Activated CD4-positive, alpha-beta T cell treated with anti-CD3 and anti-CD28 coated beads, Interleukin-2, amount 10 ng/mL, durations not matched to agents 24 days and 14 days (primary cell): ENCODE data around the gene NR1D1. TPM values are rescaled to one million over a fixed set of nuclear protein-coding genes. Genes with fewer than 3 reads are reported as not detected.

ENCODE experiments used
- DNase-seq: peaks from one replicate; pipeline ENCODE4 v3.0.0; 2022
- H3K27ac Mint-ChIP-seq: one replicate; pipeline ENCODE4 v1.8.0; 2022; ENCODE audit warnings: mild to moderate bottlenecking, mixed read lengths
- H3K27me3 Mint-ChIP-seq: one replicate; pipeline ENCODE4 v1.8.0; 2022; ENCODE audit warnings: mixed read lengths
- H3K36me3 Mint-ChIP-seq: one replicate; pipeline ENCODE4 v1.8.0; 2022; ENCODE audit warnings: low read depth, mild to moderate bottlenecking, mixed read lengths
- H3K4me1 Mint-ChIP-seq: one replicate; pipeline ENCODE4 v1.8.0; 2021; ENCODE audit warnings: mixed read lengths
- H3K4me3 Mint-ChIP-seq: one replicate; pipeline ENCODE4 v1.8.0; 2022; ENCODE audit warnings: mild to moderate bottlenecking, moderate library complexity, mixed read lengths
- H3K9me3 Mint-ChIP-seq: one replicate; pipeline ENCODE4 v1.8.0; 2021; ENCODE audit warnings: mixed read lengths
- intact Hi-C: fragments of 100-400 bp; cut with micrococcal nuclease; formaldehyde crosslinking; loops from one replicate; pipeline ENCODE4 v1.15.1; 2023
- total RNA-seq: library from RNA; stranded (reverse); gene quantifications from 2 replicates; pipeline ENCODE4 v1.2.3, GENCODE V29; 2022

NR1D1 gene
- total RNA-seq, 1 donor from 2014 or later: 7.9 TPM

GRCh38 chr17:40087049-40087794, 13.2 kb downstream of the NR1D1 start:
- intact Hi-C loops: loop anchor here (2.0 kb wide), 2 partner anchors 24 to 74 kb away; partner anchors contain the start of gene THRA
- Mint-ChIP-seq H3K4me3 (no peak overlapping the region), H3K36me3 (peaks cover 4% of the 10 kb centered on the region), H3K27ac (no peak overlapping the region), H3K9me3 (no peaks in the 10 kb centered on the region), H3K4me1 (peaks cover 4% of the 10 kb centered on the region), H3K27me3 (no peaks in the 10 kb centered on the region)
- peak; percentile 55 for DNase-seq

- no peaks in the 10 kb centered on the region for H3K9me3 Mint-ChIP-seq
- peaks cover 4% of the 10 kb centered on the region for H3K4me1 Mint-ChIP-seq
- no peak overlapping the region for H3K27ac Mint-ChIP-seq
- DNase-seq: peak; percentile 87
- H3K36me3 Mint-ChIP-seq: peaks cover 4% of the 10 kb centered on the region
- no peak overlapping the region for H3K4me3 Mint-ChIP-seq
- no peaks in the 10 kb centered on the region for H3K27me3 Mint-ChIP-seq
- intact Hi-C loops: loop anchor here (2.0 kb wide), 2 partner anchors 24 to 74 kb away; partner anchors contain the start of gene THRA
These were observed 14.0 kb downstream of the NR1D1 start for GRCh38 chr17:40086150-40087044.

GRCh38 chr17:40084477-40084876, 15.9 kb downstream of the NR1D1 start:
- Mint-ChIP-seq H3K9me3 (no peaks in the 10 kb centered on the region), H3K36me3 (peaks cover 4% of the 10 kb centered on the region), H3K4me3 (no peak overlapping the region), H3K4me1 (peaks cover 3% of the 10 kb centered on the region), H3K27me3 (no peaks in the 10 kb centered on the region), H3K27ac (no peak overlapping the region)
- intact Hi-C loops: no loop called here
- no peak for DNase-seq

- DNase-seq: no peak
- Mint-ChIP-seq H3K27me3 (no peaks in the 10 kb centered on the region), H3K36me3 (no peaks in the 10 kb centered on the region), H3K27ac (no peak overlapping the region), H3K9me3 (no peaks in the 10 kb centered on the region), H3K4me1 (peaks cover 9% of the 10 kb centered on the region), H3K4me3 (no peak overlapping the region)
- intact Hi-C loops: no loop called here
These were observed 20.8 kb downstream of the NR1D1 start for GRCh38 chr17:40079545-40079944.

DNA sequence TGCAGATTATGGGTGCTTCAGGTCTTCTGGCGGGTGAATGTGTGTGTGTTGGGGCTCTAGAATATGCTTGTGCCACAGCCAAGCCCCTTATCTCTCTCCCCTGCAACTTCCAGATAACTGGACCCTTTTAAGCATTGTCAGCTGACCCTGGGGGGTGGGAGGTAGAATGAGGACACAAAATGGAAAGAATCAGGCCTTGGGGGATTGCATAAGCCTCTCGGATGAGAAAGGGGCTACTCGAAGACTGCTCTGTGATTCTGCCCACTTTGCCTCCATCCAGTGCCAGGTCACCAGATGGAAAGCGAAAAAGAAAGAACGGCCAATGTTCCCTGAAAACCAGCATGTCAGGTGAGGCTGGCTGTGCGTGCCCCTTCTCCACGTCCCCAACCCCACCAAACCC, 23.8 kb downstream of the NR1D1 start:
- H3K27me3 Mint-ChIP-seq: no peaks in the 10 kb centered on the region
- no peaks in the 10 kb centered on the region for H3K9me3 Mint-ChIP-seq
- no peak for DNase-seq
- no peak overlapping the region for H3K4me3 Mint-ChIP-seq
- H3K4me1 Mint-ChIP-seq: peaks cover 9% of the 10 kb centered on the region
- intact Hi-C loops: no loop called here
- no peak overlapping the region for H3K27ac Mint-ChIP-seq
- H3K36me3 Mint-ChIP-seq: no peaks in the 10 kb centered on the region

- DNase-seq: no peak
- intact Hi-C loops: loop anchor here (1.0 kb wide), 1 partner anchor 63 kb away; no protein-coding TSS in a partner anchor
- Mint-ChIP-seq H3K27ac (no peak overlapping the region), H3K4me3 (no peak overlapping the region), H3K36me3 (no peaks in the 10 kb centered on the region), H3K4me1 (peaks cover 9% of the 10 kb centered on the region), H3K9me3 (no peaks in the 10 kb centered on the region), H3K27me3 (no peaks in the 10 kb centered on the region)
These were observed 24.4 kb downstream of the NR1D1 start for GRCh38 chr17:40075942-40076498.

- intact Hi-C loops: loop anchor here (1.0 kb wide), 1 partner anchor 62 kb away; no protein-coding TSS in a partner anchor
- Mint-ChIP-seq H3K27me3 (no peaks in the 10 kb centered on the region), H3K9me3 (no peaks in the 10 kb centered on the region), H3K4me1 (peaks cover 9% of the 10 kb centered on the region), H3K4me3 (no peak overlapping the region), H3K36me3 (no peaks in the 10 kb centered on the region), H3K27ac (no peak overlapping the region)
- DNase-seq: peak; percentile 90
These were observed 25.0 kb downstream of the NR1D1 start for GRCh38 chr17:40075201-40075941.

DNA sequence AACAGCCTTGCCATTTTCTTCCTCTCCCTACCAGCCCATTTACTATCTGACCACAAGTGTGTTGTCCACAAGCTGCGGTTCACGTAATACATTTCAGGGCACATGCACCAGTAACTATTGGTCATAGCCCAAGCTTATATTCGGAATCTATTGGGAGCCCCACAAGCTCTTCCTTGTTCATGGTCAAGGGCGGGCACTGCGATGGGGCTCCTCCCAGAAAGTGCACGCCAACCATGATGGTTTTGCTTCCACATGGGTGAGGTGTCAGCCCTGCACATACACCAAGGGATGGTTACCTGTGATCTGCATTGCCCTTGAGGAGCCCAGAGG, 25.6 kb downstream of the NR1D1 start:
- Mint-ChIP-seq H3K36me3 (no peaks in the 10 kb centered on the region), H3K4me3 (no peak overlapping the region), H3K4me1 (peaks cover 14% of the 10 kb centered on the region), H3K27me3 (no peaks in the 10 kb centered on the region), H3K27ac (no peak overlapping the region), H3K9me3 (no peaks in the 10 kb centered on the region)
- DNase-seq: no peak
- intact Hi-C loops: loop anchor here (1.0 kb wide), 1 partner anchor 62 kb away; no protein-coding TSS in a partner anchor

- Mint-ChIP-seq H3K4me3 (no peak overlapping the region), H3K27ac (no peak overlapping the region), H3K36me3 (no peaks in the 10 kb centered on the region), H3K4me1 (peaks cover 20% of the 10 kb centered on the region), H3K27me3 (peaks cover 2% of the 10 kb centered on the region), H3K9me3 (no peaks in the 10 kb centered on the region)
- no peak for DNase-seq
- intact Hi-C loops: no loop called here
These were observed 26.2 kb downstream of the NR1D1 start for GRCh38 chr17:40074175-40074512.

DNA sequence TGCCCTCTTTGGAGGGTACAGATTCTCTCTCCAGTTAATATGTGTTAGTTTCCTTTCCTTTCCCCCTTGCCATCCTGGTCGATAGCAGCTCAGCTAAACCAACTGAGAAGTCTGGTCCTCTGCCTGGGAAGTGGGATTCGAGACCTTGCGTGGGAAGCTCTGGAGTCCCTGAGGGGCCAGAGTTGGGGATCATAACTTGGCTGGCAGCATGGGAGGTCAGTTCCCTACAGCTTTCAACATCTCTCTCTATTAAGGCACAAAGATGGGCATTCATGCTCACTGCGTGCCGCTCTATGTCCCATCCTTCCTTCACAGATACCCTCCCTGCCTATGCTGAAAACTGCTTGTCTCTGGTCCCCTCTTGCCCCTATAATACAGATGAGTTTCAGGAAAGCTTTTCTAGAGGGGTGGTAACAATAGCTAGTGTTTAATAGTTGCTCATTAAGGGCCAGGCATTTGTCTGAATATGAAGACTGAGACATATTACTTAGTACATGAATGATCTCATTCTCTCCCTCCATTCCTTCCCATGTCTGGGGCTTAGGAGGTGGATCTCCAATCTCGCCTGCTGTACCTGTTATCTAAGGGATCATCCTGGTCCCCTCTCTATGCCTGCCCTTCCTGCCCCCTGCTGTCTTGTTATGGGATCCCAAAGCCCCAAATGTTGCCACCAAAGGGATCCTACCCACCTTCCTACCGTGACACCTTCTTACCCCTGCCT, 26.8 kb downstream of the NR1D1 start:
- Mint-ChIP-seq H3K27ac (no peak overlapping the region), H3K4me1 (peaks cover 26% of the 10 kb centered on the region)
- intact Hi-C loops: no loop called here

DNA sequence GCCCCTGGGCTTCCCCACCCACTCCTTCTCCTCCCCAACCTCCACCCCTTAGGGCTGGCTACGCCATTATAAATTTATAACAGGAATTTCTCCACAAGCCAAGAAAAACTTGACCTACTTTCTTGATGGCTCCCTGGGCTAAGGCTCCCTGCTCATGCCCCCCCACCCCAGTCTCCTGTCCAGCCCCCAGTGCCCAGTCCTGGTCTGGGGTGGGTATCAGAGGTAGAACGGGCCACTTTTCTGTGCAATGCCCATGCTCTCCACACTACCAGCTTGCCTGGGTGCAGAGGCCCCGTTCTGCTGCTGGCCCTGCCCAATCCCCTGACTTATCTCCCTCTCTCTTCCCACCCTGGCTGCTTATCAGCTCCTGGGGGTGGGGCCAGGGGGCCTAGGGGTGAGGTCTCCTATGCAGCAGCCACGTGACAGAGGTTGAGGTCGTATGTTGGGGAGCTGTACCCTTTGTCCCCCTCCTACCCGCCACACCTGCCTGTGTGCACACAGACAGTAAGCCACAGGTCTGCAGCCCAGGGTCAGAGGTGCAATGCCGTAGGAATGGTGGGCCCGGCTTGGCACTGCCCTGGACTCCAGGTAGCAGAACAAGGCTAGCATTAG, 27.5 kb downstream of the NR1D1 start:
- DNase-seq: no peak
- no peak overlapping the region for H3K4me3 Mint-ChIP-seq
- peaks cover 32% of the 10 kb centered on the region for H3K4me1 Mint-ChIP-seq
- H3K36me3 Mint-ChIP-seq: no peaks in the 10 kb centered on the region
- intact Hi-C loops: no loop called here
- no peaks in the 10 kb centered on the region for H3K9me3 Mint-ChIP-seq
- H3K27ac Mint-ChIP-seq: no peak overlapping the region
- H3K27me3 Mint-ChIP-seq: peaks cover 2% of the 10 kb centered on the region

More for the DNA sequence above, 26.8 kb downstream of the NR1D1 start:
- Mint-ChIP-seq H3K27me3 (peaks cover 2% of the 10 kb centered on the region), H3K36me3 (no peaks in the 10 kb centered on the region), H3K9me3 (no peaks in the 10 kb centered on the region), H3K4me3 (no peak overlapping the region)
- no peak for DNase-seq

GRCh38 chr17:40072040-40072734, 28.2 kb downstream of the NR1D1 start:
- H3K27ac Mint-ChIP-seq: no peak overlapping the region
- intact Hi-C loops: no loop called here
- no peak for DNase-seq
- peaks cover 30% of the 10 kb centered on the region for H3K4me1 Mint-ChIP-seq
- no peak overlapping the region for H3K4me3 Mint-ChIP-seq
- no peaks in the 10 kb centered on the region for H3K9me3 Mint-ChIP-seq
- H3K27me3 Mint-ChIP-seq: peaks cover 2% of the 10 kb centered on the region
- H3K36me3 Mint-ChIP-seq: no peaks in the 10 kb centered on the region
